GM23338 (cell line): ENCODE results near the gene TMUB2. TPM values are rescaled to one million over a fixed set of nuclear protein-coding genes. Genes with fewer than 3 reads are reported as not detected.

ENCODE experiments used
- ATAC-seq: fragments of 200-7000 bp; cut with Tn5 transposase; 3 replicates; pipeline ENCODE4 v1.9.1; 2020
- DNase-seq: peaks from one replicate; pipeline ENCODE4 v3.0.0-alpha.2; 2015; ENCODE audit warnings: low spot score
- H2AFZ ChIP-seq: fragments of 200-600 bp; sonication (generic); 2 replicates; pipeline ENCODE4 v1.8.0; 2016; ENCODE audit warnings: antibody characterized with exemption, mild to moderate bottlenecking, moderate library complexity
- H3F3A ChIP-seq: fragments of 200-600 bp; sonication (generic); replicated peaks from 2 replicates; pipeline ENCODE4 v1.8.0; 2017; ENCODE audit warnings: antibody characterized with exemption, mixed run types, low read depth
- H3K27ac ChIP-seq: fragments of 200-600 bp; sonication (generic); 2 replicates; pipeline ENCODE4 v1.6.1; 2016; ENCODE audit warnings: low read depth
- H3K27me3 ChIP-seq: fragments of 200-600 bp; sonication (generic); 2 replicates; pipeline ENCODE4 v1.8.0; 2016; ENCODE audit warnings: mild to moderate bottlenecking, mixed run types, moderate library complexity; ENCODE audit not compliant: insufficient read depth
- H3K36me3 ChIP-seq: fragments of 200-600 bp; sonication (generic); 2 replicates; pipeline ENCODE4 v1.8.0; 2016; ENCODE audit warnings: mild to moderate bottlenecking; ENCODE audit not compliant: insufficient read depth
- H3K4me1 ChIP-seq: fragments of 200-600 bp; sonication (generic); 2 replicates; pipeline ENCODE4 v1.8.0; 2016; ENCODE audit warnings: mild to moderate bottlenecking, moderate library complexity; ENCODE audit not compliant: insufficient read depth
- H3K4me2 ChIP-seq: fragments of 200-600 bp; sonication (generic); 2 replicates; pipeline ENCODE4 v1.7.1; 2017; ENCODE audit warnings: mixed run types
- H3K4me3 ChIP-seq: fragments of 200-600 bp; sonication (generic); 2 replicates; pipeline ENCODE4 v1.6.1; 2016; ENCODE audit warnings: mixed run types
- H3K79me2 ChIP-seq: fragments of 200-600 bp; sonication (generic); replicated peaks from 2 replicates; pipeline ENCODE4 v1.8.0; 2017; ENCODE audit warnings: mild to moderate bottlenecking; ENCODE audit not compliant: insufficient read depth
- H3K9me2 ChIP-seq: fragments of 200-600 bp; sonication (generic); 2 replicates; pipeline ENCODE4 v1.8.0; 2017; ENCODE audit not compliant: insufficient read depth
- H4K20me1 ChIP-seq: fragments of 200-600 bp; sonication (generic); replicated peaks from 2 replicates; pipeline ENCODE4 v1.8.0; 2017; ENCODE audit warnings: mild to moderate bottlenecking; ENCODE audit not compliant: insufficient read depth
- H3K27ac Mint-ChIP-seq: 2 replicates; pipeline ENCODE4 v1.8.0; 2020; ENCODE audit warnings: inconsistent platforms, mild to moderate bottlenecking, moderate library complexity, mixed read lengths
- H3K27me3 Mint-ChIP-seq: 3 replicates; pipeline ENCODE4 v1.8.0; 2022; ENCODE audit warnings: low read depth, mild to moderate bottlenecking, moderate library complexity, mixed read lengths, inconsistent platforms; ENCODE audit not compliant: insufficient read depth, poor library complexity
- H3K36me3 Mint-ChIP-seq: 3 replicates; pipeline ENCODE4 v1.8.0; 2021; ENCODE audit warnings: low read depth, mild to moderate bottlenecking, inconsistent platforms, moderate library complexity, mixed read lengths
- H3K4me1 Mint-ChIP-seq: 3 replicates; pipeline ENCODE4 v1.8.0; 2020; ENCODE audit warnings: mild to moderate bottlenecking, inconsistent platforms, mixed read lengths
- H3K4me3 Mint-ChIP-seq: 3 replicates; pipeline ENCODE4 v1.8.0; 2021; ENCODE audit warnings: moderate library complexity, mild to moderate bottlenecking, inconsistent platforms, mixed read lengths
- H3K9me3 Mint-ChIP-seq: 3 replicates; pipeline ENCODE4 v1.8.0; 2020; ENCODE audit warnings: moderate library complexity, mild to moderate bottlenecking, inconsistent platforms, mixed read lengths
- CREB1 ChIP-seq: fragments of 250-450 bp; sonication (Bioruptor Pico); IDR thresholded peaks from 2 replicates; pipeline ENCODE4 v1.5.0; 2020; ENCODE audit warnings: low read depth, mild to moderate bottlenecking, moderate library complexity
- EZH2 ChIP-seq: fragments of 200-600 bp; sonication (generic); IDR thresholded peaks from one replicate; pipeline ENCODE4 v1.8.0; 2017; ENCODE audit warnings: antibody characterized with exemption, mild to moderate bottlenecking, low read depth; ENCODE audit not compliant: unreplicated experiment
- JUNB ChIP-seq: IDR thresholded peaks from one replicate; pipeline ENCODE4 v1.6.1; 2016; ENCODE audit warnings: antibody characterized with exemption; ENCODE audit not compliant: unreplicated experiment
- POLR2AphosphoS5 ChIP-seq: IDR thresholded peaks from 2 replicates; pipeline ENCODE4 v1.6.1; 2016; ENCODE audit warnings: antibody characterized with exemption, low read depth
- ZNF114 ChIP-seq: fragments of 250-450 bp; sonication (Bioruptor Pico); IDR thresholded peaks from 2 replicates; pipeline ENCODE4 v1.5.0; 2020; ENCODE audit warnings: mild to moderate bottlenecking, moderate library complexity
- ZNF331 ChIP-seq: fragments of 250-450 bp; sonication (Bioruptor Pico); IDR thresholded peaks from 2 replicates; pipeline ENCODE4 v1.5.0; 2020; ENCODE audit warnings: low read depth, mild to moderate bottlenecking, moderate library complexity
- polyA plus RNA-seq: library from polyadenylated mRNA; unstranded; fragments of >200 nt; fragmentation: Nextera tagmentation; extraction: Ambion mirVana; gene quantifications from 2 replicates; pipeline ENCODE4 v1.2.1, GENCODE V29; 2016
- total RNA-seq: library from RNA; depleted of rRNA; stranded (reverse); fragments of >200 nt; shearing (Covaris generic); gene quantifications from 2 replicates; pipeline ENCODE4 v1.2.3, GENCODE V29; 2014
- TF ChIP-seq, protein P1 (sequence below): IDR thresholded peaks from one replicate; pipeline ENCODE4 v1.6.1; 2018; ENCODE audit warnings: antibody characterized with exemption; ENCODE audit not compliant: unreplicated experiment
- TF ChIP-seq, protein P2 (sequence below), 2 experiments: fragments of 200-600 bp in 1 of 2; sonication (generic) in 1 of 2; conservative IDR thresholded peaks; 2 replicates each; pipeline versions ENCODE4 v1.5.1 to v1.6.1; 2016 to 2017; ENCODE audit warnings: antibody characterized with exemption in 2 of 2, low read depth in 2 of 2, mild to moderate bottlenecking in 2 of 2, moderate library complexity in 1 of 2

Gene TMUB2
- total and polyA plus RNA-seq, 2 experiments from 2014 or later: 16.5 to 20.8 TPM

DNA sequence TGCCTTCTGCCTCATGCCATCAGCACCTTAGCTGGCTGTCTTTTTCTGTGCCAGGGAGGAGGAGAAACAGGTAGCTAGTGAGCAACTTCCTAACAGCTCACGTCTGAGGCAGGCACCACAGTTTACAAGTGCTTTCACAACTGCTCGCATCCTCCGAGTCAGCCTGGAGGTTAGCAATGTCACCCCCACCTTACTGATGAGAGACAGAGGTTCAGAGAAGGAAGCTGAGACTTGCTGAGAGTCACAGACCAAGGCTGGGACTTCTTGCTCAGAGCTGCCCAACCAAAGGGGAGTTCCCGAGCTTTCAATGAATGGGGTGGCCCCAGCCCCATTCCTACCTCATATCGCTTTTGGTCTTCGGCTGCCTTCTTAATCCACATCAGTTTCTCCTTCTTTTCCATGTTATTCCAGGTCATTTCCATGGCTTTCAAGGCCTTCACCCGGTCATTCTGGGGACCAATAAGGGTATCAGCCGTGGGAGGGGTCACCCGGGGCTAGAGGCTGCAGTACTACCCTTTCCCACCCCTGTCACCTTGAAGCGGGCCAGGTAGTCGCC, 23.1 kb downstream of the TMUB2 start (continued):
- TF ChIP-seq, protein P1, sequence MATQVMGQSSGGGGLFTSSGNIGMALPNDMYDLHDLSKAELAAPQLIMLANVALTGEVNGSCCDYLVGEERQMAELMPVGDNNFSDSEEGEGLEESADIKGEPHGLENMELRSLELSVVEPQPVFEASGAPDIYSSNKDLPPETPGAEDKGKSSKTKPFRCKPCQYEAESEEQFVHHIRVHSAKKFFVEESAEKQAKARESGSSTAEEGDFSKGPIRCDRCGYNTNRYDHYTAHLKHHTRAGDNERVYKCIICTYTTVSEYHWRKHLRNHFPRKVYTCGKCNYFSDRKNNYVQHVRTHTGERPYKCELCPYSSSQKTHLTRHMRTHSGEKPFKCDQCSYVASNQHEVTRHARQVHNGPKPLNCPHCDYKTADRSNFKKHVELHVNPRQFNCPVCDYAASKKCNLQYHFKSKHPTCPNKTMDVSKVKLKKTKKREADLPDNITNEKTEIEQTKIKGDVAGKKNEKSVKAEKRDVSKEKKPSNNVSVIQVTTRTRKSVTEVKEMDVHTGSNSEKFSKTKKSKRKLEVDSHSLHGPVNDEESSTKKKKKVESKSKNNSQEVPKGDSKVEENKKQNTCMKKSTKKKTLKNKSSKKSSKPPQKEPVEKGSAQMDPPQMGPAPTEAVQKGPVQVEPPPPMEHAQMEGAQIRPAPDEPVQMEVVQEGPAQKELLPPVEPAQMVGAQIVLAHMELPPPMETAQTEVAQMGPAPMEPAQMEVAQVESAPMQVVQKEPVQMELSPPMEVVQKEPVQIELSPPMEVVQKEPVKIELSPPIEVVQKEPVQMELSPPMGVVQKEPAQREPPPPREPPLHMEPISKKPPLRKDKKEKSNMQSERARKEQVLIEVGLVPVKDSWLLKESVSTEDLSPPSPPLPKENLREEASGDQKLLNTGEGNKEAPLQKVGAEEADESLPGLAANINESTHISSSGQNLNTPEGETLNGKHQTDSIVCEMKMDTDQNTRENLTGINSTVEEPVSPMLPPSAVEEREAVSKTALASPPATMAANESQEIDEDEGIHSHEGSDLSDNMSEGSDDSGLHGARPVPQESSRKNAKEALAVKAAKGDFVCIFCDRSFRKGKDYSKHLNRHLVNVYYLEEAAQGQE: no peak
- TF ChIP-seq EZH2 (no peak), CREB1 (CRISPR knock-in tag) (no peak), ZNF114 (CRISPR knock-in tag) (no peak), ZNF331 (CRISPR knock-in tag) (no peak)
- TF ChIP-seq, protein P2, sequence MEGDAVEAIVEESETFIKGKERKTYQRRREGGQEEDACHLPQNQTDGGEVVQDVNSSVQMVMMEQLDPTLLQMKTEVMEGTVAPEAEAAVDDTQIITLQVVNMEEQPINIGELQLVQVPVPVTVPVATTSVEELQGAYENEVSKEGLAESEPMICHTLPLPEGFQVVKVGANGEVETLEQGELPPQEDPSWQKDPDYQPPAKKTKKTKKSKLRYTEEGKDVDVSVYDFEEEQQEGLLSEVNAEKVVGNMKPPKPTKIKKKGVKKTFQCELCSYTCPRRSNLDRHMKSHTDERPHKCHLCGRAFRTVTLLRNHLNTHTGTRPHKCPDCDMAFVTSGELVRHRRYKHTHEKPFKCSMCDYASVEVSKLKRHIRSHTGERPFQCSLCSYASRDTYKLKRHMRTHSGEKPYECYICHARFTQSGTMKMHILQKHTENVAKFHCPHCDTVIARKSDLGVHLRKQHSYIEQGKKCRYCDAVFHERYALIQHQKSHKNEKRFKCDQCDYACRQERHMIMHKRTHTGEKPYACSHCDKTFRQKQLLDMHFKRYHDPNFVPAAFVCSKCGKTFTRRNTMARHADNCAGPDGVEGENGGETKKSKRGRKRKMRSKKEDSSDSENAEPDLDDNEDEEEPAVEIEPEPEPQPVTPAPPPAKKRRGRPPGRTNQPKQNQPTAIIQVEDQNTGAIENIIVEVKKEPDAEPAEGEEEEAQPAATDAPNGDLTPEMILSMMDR (conservative IDR thresholded peaks at IDR 0.05; ENCODE audit: low read depth in 2 of 2): no peak

DNA sequence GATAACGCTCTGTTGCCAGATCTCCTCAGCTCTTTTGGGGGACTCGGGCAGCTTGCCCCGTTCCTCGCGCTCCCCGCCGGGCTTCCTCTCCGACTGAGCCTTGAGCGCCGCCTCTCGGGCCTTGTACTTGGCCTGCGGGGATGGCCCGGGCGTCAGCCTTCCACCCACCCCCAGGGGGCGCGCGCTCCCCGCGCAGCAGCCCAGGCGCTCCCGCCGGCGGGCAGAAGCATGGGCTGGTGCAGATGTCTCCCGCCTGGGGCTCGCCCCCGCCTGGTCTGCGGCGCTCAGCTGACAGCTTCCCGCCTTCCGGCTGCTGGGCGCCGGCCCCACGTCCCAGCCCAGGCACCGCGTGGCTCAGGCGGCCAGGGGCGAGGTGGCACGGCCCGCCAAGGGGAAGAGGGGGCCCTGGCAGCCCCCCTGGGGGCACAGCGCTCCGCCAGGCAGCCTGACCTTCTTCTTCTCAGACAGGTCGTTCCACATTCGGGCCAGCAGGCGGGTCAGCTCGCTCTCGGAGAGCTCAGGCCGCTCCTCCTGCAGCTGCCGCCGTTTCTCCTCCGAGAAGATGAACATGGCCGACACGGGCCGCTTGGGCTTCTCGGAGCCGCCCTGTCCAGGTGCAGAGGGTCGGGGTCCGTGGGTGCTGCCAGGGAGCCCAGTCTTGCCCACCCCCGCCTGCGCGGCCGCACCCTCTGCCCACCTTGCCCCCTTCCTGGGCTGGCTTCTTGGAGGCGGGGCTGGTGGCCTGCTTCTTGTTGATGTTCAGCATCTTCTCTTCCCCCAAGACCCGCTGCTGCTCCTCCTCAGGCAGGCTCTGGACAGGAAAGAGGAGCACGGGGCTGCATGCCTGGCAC, 23.8 kb downstream of the TMUB2 start:
- Histone ChIP-seq H3K27me3 (no peaks in the 10 kb centered on the region), H2AFZ (no peak overlapping the region), H3K9me2 (no peaks in the 10 kb centered on the region), H3K4me1 (peaks cover 11% of the 10 kb centered on the region), H3K36me3 (peaks cover 31% of the 10 kb centered on the region), H3F3A (peaks cover 29% of the 10 kb centered on the region; the same call in 1 of the 2 replicates), H3K79me2 (no peaks in the 10 kb centered on the region), H3K4me3 (no peak overlapping the region; the same call in 1 of the 2 replicates), H4K20me1 (peaks cover 15% of the 10 kb centered on the region), H3K27ac (peak overlapping the region; percentile 55; the same call in 1 of the 2 replicates), H3K4me2 (peak overlapping the region; percentile 67; the same call in 1 of the 2 replicates)
- peak overlapping the region; percentile 92; the same call in 1 of the 2 replicates for H3K27ac Mint-ChIP-seq
- H3K27me3 Mint-ChIP-seq: peaks cover 27% of the 10 kb centered on the region
- peaks cover 86% of the 10 kb centered on the region for H3K36me3 Mint-ChIP-seq
- no peaks in the 10 kb centered on the region for H3K9me3 Mint-ChIP-seq
- peak; percentile 91 for ATAC-seq
- TF ChIP-seq, protein P1: no peak
- TF ChIP-seq, protein P2 (conservative IDR thresholded peaks at IDR 0.05; ENCODE audit: low read depth in 2 of 2): peak; percentile 78 to 97
- peak; percentile 60 for TF ChIP-seq POLR2AphosphoS5
- TF ChIP-seq CREB1 (CRISPR knock-in tag): peak; percentile 48
- no peak for TF ChIP-seq JUNB
- no peak overlapping the region for H3K4me3 Mint-ChIP-seq
- DNase-seq: peak; percentile 94
- H3K4me1 Mint-ChIP-seq: peaks cover 30% of the 10 kb centered on the region
